Measurements from ENCODE around the gene HASPIN.

The HASPIN gene

DNA sequence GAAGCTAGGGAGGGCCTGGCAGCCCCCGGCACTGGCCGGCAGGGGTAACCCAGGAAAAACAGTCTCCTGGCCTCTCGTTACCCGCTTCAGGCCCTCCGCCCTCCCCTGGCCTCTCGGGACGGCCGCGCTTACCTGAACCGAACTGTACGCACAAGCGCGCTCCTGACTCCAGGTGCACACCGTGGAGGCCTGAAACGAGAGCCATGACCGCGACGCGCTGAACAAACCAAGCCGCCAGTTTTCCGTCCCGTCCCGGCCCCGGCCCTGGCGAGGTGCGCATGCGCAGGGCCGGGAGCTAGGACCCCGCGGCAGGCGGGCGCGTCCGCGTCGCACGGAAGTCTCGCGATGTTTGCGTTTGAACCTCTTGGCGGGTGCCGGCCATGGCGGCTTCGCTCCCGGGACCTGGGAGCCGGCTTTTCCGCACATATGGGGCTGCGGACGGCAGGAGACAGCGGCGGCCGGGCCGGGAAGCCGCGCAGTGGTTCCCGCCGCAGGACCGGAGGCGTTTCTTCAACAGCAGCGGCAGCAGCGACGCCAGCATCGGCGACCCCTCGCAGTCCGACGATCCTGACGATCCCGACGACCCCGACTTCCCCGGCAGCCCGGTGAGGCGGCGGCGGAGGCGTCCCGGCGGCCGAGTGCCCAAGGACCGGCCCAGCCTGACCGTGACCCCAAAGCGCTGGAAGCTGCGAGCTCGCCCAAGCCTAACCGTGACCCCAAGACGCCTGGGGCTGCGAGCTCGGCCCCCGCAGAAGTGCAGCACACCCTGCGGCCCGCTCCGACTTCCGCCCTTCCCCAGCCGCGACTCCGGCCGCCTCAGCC, at the start of gene HASPIN:
HASPIN (plus strand) TSS at position 348 of the 822 bp plus-strand sequence; CDS start at position 381, 33 bp downstream.
- peak; percentile 90 for DNase-seq

DNA sequence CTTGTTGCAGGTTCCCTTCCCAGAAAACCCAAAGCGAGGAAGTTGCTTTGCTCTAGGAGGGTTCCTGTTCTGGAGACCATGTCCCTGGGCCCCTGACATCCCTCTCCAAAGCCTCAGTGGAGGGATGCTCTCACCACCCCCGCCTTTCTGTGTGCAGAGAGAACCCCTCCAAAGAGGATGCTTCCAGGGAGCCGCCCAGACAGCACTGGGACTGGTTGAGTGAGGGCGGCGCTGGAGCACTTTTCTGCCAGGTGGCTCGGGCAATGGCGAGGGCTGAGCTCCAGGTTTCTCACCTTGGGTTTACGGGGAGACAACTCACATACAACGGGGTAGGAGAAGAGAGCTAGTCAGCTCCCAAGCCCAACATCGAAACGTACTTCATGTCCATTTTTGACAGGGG, 47.8 kb upstream of the HASPIN start:
- DNase-seq: no peak

DNA sequence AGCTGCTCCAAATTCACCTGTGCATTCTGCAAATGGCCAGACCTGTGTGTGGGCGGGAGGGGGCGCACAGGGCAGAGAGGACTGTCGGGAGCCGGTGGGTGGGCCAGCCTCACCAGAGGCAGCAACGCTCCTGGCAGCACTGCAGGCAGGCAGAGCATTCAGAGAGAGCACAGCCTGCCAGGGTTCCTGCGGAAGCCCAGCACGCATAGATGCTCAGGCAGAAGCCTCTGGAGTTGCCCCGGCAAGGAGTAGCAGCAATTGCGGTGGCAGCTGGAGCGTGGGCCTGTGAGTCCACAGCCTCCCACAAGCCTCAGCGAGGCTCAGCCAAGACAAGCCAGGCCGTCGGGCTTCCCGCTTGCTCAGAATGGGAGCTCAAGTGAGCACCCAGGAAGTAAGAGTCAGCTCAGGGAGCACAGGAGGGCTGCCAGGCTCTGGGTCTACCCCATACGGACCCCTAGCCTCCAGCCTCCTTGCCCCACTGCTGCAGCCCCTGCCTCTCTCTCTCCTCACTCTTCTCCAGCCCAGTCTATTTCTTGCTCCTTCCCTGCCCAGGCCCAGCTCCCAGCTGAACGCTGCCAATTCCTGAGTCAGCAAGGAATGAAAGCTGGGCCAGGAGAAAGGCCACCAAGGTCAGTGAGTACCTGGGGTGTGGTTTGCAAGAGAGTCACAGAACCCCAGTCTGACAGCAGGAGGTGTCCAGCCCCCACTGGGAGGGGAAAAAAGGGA, 45.4 kb upstream of the HASPIN start:
- DNase-seq: no peak

DNA sequence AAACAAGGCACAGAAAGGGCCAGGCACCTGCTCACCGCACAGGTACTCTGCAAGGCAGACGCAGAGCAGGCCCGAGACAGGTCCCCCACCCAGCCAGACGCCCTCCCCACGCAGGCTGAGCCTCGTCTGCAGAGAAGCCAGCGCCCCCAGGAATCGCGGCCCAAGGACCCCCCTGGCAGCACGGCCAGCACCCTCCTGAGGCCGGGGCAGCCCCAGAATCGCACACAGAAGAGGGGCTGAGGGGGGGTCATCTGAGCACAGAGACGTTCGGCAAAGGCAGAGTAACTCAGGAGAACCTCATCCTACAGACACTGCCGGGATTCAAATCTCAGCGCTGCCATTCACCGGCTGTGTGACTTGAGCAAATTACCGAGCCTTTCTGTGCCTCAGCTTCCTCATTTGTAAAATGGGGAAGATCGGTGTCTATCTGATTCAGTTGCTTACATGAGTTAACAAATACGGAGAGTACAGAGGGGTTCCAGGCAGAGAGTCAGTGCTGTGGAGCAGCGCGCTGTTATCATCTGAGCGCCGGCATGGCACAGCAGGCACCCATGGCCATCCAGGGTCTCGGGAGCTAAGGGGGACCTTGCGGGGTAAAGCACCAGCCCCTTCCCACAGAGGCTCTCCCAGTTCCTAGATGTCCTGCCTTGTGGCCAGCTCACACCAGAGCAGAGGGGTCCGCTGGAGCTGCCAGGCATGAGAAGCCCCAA, 44.7 kb upstream of the HASPIN start:
- no peak for DNase-seq

DNA sequence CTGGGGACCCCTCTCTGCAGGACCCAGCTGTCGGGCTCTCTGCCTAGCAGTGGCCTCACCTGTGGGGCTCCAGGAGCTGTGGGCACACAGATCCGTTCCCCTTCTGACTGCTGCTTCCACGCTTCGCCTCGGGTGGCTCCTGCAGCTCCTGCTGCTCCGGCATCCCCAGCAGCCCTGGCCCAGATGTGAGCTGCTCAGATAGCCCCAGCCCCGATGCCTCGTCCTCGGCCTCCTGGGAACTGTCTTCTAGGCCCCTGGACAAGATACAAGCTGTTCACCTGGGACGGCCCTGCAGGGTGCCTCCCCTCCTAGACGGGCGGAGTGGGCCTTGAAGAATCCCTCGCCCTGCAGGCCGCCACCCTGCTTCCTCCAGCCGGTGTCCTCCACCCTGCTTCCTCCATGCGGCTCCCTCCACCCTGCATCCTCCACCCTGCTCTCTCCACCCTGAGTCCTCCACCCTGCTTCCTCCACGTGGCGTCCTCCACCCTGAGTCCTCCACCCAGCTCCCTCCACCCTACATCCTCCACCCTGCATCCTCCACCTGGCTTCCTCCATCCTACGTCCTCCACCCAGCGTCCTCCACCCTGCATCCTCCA, 44.1 kb upstream of the HASPIN start:
- no peak for DNase-seq

DNA sequence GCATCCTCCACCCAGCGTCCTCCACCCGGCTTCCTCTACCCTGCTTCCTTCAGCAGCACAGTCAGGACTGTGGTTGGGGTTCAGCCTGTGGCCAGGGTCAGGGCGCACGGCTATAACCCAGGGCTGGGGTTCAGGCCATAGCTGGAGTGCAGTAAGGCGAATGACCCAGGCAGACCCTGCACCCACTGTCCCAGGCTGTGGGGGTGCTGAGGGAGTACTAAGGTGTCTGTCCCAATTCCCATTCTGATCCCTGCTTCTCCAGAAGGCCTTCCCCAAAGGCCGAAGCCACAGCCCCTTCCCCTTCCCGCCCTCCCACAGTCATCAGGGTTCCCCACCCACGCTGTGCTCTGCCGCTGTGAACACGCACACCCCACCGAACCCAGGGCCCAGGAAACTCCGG, 42.6 kb upstream of the HASPIN start:
- no peak for DNase-seq

DNA sequence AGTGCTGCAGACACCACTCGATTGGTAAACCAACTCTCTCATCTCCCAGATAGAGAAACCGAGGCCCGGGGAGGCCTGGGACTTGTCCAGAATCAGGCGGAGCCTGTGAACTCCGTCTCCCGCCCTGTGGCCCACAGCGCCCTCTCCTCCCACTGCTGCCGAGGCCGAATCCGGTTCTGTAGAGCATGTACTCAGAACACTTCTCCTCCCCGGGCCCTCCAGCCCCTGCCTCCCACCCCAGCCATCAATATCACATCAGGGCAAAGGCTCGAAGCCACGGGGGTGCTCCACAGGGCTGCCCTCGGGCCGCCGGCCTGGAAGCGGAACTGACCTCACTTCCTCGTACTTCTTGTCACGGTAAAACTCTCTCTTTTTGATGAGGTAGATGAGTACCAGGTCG, 42.1 kb upstream of the HASPIN start:
- DNase-seq: no peak

DNA sequence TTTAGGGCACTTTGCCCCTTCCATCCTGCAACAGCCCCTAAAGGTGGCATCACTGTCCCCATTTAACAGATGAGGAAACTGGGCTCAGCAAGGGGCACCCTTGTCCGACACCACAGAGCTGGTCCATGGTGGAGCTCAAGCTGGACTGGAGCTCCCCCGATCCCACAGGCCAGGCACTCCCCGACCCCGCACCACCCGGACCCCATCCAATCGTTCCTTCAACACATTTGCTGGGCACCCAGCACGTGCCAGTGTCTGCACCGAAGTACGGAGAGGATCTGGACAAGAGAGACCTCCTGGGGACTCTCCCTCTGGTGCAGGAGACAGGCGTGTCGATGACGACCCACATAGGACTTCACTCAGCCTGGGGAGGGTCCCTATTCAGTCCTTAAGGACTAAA, 41.7 kb upstream of the HASPIN start:
- DNase-seq: no peak

DNA sequence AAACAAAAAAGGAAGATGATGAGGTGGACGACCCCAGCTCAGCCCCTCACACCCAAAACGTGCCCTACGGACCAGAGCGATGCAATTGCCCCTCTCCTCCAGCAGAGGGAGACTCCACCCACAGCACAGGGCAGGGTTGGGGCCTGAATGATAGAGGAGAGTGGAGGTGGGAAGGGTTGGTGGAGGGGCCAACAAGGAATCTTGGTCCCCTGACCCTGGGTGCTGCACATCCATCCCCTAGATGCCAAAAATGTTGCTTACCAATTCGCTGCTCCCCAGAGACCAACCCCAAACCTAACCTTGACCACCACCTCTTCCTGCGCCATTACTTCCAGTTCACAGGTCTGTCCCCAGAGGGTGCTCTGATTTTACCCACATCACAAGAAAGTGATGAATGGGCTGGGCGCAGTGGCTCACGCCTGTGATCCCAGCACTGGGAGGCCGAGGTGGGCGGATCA, 40.6 kb upstream of the HASPIN start:
- peak; percentile 54 for DNase-seq

DNA sequence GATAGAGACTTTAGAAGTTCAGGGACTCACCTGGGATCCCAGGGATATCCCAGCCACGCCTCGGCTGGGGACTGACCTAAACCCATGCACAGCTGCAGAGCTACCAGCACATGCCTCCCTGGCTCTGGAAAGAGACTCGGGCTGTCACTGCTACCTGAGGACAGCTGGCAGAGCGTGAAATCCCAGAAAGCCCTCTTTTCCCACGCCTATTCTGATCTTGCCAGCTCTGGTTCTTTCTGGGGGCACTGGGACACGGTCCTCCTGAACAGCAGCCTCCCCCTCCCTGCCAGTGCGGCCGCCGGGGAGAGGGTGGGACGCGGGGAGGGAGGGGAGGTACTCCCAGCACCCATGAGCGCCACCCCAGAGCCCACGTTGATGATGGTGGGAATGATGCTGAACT, 38.5 kb upstream of the HASPIN start:
- no peak for DNase-seq

DNA sequence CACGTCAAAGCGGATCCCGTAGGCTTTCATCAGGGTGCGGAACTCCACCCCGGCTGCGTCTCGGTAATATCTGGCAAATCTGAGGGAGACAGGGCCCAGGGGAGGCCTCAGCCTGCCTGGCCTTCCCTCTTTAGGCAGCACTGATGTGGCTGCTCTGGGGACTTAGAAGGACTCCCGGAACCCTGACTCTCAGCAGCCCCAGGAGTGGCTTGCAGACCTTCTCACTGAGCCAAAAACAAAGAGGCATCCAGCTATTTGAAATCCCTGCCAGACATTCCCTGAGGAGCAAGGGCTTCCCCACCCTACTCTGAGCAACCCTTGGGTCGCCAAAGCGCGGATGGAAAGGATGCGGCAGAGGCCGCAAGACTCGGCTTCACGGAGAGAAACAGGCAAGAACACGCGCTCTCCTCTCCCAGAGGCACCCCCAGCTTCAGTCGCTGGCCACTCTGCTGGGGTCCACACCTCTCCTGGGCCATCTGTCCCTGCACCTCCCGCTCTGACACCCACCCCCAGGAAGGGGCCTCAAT, 35.6 kb upstream of the HASPIN start:
- no peak for DNase-seq

DNA sequence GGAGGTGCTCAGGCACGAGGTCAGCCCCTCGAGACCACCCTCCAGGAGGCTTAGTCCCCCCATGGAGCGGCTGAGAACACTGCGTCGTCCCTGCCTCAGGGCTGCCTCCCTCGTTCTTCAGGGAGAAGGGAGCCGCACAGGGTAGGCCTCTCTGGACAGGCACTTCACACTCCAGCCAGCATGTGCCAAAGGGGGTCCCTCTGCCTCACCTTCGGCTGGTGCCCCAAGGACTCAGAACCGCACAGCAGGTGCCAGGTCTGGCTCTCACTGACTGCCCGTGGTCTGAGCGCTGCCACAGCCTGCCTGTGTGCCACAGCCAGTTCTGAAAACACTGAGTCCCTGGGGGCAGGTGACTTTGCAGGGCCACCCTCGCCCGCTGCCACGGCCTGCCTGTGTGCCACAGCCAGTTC, 34.8 kb upstream of the HASPIN start:
- DNase-seq: no peak

DNA sequence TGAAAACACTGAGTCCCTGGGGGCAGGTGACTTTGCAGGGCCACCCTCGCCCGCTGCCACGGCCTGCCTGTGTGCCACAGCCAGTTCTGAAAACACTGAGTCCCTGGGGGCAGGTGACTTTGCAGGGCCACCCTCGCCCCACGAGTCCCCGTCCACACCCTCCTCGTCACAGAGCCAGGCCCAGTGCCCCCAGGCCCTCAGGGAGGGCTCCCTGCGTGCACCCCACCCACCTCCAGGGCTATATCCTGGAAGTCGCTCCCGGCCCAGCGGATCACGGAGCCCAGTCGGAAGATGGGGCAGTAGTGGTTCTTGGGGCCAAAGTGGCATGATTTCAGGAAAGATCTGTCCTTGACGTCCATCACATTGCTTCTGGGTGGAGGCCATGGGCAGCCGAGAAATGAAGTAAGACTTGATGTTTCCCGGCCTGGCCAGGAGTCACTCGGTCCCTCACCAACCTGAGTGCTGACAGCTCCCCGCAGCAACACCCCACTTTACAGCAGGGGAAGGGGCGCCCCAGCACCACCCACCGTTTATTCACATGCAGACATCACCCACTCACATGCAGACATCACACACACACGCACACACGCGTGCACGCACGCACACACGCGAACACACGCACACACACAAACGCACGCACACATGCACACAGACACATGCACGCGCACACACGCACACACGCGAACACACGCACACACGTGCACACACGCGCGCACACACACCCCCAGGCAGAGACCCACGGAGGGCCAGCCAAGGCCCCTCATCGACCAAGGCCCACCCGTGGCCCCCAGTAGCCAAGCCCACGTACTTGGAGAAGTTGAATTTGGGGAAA, 34.2 kb upstream of the HASPIN start:
- no peak for DNase-seq

DNA sequence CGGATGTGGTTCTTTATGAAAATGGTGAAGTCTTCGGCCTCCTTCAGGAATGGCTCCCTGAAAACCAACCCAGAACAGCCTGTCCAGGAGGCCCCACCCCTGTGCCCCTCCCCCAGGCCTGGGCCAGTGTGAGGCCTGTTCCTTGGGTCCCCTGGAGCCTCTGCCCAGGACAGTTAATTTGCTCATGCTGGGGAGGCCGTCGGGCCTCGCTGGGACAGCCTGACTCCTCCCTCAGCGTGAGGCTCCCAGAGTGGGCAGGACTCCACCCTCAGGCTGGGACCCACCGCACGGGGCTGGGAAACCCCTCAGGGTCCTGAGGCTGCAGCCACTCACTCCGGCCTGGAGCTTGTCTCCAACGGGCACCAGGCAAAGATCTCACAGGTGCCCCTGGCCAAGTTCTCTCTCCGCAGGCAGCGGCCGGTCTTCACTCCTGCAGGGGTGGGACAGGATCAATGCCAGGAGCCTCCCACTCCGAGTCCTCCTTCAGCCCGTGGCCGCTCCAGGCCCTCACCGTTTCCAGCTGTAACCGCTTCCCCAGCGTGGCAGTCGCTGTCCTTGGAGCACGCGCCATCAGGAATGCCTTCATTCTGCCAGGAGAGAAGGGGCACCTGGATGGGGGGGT, 33.5 kb upstream of the HASPIN start:
- no peak for DNase-seq

DNA sequence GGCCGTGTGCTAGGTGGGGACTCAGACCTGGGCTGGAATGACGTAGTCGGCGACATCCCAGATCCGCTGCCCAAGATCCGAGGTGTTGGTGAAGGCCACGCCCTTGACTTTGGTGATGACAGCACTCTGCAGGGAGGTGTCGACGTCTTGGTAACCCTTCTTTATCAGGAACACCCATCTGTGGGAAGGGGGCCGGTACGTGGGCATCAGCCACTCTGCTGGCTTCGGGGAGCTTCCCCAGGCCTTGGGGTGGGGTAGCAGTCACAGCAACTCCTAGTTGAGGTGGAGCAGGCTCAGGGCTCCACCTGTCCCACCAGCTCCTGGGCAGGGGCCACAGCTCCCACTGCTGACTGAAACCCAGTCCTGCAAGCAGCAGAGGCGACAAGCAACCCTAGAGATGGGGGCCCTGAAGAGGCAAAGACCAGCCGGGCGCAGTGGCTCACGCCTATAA, 32.1 kb upstream of the HASPIN start:
- DNase-seq: no peak

DNA sequence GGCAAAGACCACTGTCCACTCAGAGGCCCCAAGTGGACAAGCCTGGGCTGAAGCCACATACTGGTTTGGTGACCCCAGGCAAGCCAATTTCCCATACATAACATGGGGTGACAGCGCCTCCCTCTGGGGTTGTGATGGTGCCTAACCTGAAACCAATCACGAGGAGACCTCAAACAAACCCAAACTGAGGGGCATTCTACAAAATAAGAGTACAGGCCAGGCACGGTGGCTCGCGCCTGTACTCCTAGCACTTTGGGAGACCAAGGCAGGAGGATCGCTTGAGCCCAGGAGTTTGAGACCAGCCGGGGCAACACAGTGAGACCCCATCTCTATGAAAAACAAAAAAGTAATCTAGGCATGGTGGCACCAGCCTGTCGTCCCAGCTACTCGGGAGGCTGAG, 31.4 kb upstream of the HASPIN start:
- no peak for DNase-seq

DNA sequence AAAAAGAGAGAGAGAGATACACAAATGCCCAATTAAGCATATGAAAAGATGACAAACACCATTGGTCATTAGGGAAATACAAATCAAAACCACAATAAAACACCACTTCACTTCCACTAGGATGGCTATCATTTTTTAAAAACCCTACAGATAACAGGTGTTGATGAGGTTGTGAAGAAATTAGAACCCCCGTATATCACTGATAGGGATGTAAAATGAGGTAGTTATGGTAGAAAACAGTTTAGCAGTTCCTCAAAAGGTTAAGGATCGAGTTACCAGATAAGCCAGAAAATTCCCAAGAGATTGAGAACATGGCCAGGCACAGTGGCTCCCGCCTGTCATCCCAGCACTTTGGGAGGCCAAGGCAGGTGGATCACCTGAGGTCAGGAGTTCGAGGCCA, 30.6 kb upstream of the HASPIN start:
- no peak for DNase-seq

DNA sequence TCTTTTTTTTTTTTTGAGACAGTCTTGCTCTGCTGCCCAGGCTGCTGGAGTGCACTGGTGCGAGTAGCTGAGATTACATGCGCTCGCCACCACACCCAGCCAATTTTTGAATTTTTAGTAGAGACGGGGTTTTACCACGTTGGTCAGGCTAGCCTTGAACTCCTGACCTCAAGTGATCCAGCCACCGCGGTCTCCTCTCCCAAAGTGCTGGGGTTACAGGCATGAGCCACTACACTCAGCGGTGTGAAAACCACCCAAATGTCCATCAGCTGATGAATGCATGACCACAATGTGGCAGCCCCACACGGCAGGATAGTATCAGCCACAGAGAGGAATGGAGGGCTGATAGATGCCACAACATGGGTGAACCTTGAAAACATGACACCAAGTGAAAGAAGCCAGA, 29.9 kb upstream of the HASPIN start:
- peak; percentile 25 for DNase-seq

DNA sequence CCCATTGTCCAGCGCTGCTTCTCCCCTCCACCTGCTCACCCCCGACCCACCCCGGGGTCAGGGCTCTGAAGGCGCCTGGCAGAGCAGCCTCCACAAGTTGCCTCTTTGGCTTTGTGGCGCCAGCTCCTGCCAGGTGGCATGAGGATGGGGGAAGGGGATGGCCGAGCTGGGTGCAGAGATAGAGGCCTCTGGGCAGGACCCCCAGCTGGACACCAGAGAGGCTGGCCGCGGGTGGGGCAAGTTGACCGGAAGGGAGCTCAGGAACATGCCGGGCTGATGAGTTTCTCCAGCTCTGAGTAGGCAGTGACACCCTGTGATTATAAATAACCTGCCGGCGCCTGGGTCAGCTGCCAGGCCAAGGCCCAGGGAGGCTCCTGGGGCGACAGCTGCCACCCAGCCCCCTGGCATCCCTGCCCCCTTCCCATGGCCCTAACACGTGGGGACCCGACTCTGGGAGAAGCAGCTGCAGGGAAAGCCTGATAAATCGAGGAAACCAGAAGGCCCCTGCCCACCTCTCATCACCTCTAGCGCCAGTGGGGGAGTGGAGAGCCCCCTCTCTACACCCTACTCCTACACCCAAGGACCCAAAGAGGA, 28.5 kb upstream of the HASPIN start:
- no peak for DNase-seq

DNA sequence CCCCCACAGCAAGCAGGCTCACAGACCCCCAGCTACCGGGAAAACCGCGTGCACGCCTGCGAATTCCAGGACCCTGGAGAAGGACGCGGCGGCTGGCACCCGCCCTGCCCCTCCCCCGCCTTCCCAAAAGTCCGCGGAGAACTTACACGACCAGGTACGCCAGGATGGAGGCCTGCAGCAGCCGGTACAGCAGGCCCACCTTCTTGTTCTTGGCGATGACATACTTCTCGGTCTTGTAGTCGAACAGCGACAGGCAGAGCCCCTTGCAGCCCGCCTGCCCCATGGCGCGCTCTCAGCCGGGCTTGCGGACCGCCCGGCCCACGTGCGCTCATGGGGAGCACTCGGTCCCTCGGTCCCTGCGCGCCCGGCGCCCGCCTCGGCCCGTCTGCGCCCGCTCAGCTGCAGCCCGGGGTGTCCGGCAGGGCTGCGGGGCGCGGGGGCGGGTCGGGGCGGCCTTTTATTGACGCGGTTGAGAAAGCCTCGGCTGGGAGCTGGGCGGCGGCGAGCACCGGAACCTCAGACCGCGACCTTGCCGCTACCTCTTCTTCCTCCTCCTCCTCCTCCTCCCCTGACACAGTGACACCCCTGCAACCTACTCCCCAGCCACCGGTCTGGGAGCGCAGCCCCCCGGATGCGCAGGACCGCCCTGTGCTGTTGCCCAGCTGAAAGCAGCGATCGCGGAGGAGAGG, 27.8 kb upstream of the HASPIN start, which contains the start of gene P2RX5:
P2RX5 (minus strand) TSS at position 433 of the 689 bp plus-strand sequence; CDS start at position 283, 150 bp downstream.
- peak; percentile 50 for DNase-seq

Measured in activated gamma-delta T cell treated with Interleukin-2 at 50 U/mL for 16 hours (primary cell).